ENCODE results near the gene PPCS. TPM values are rescaled to one million over a fixed set of nuclear protein-coding genes. Genes with fewer than 3 reads are reported as not detected.

Gene PPCS
- total and polyA plus RNA-seq, 2 of the 4 experiments (the other 2 are of a cell fraction) = 8.2 to 18.9 TPM

GRCh38 chr1:42423681-42424080 lies 32.7 kb upstream of the PPCS start:
- Histone ChIP-seq H2BK20ac (ENCODE audit: low read depth, low read length) (no peak overlapping the region), H2BK5ac (ENCODE audit: low read depth, low read length, poor library complexity, severe bottlenecking) (no peak overlapping the region), H3K4me3 (ENCODE audit: insufficient read depth, low read depth, low read length) (no peak overlapping the region), H3K23ac (ENCODE audit: low read depth, low read length) (no peak overlapping the region), H4K5ac (ENCODE audit: low read depth, low read length) (no peak overlapping the region), H3K36me3 (ENCODE audit: control insufficient read depth, insufficient read depth, low read length) (no peaks in the 10 kb centered on the region), H4K91ac (ENCODE audit: insufficient read depth, low read depth, low read length) (no peak overlapping the region), H3K56ac (ENCODE audit: extremely low read depth, insufficient read depth, low read length) (no peak overlapping the region), H3K27me3 (ENCODE audit: control insufficient read depth, insufficient read depth, low read length) (peaks cover 35% of the 10 kb centered on the region), H2AK9ac (replicated peaks; ENCODE audit: low read depth, low read length, poor library complexity) (no peak overlapping the region), H4K20me1 (ENCODE audit: insufficient read depth, low read length) (no peaks in the 10 kb centered on the region), H3K9me3 (ENCODE audit: control insufficient read depth, insufficient read depth, low read length) (no peaks in the 10 kb centered on the region), H2BK120ac (ENCODE audit: low read depth, low read length) (no peak overlapping the region), H3K9me1 (ENCODE audit: insufficient read depth, low read length) (no peaks in the 10 kb centered on the region), H2BK15ac (ENCODE audit: low read depth, low read length) (no peak overlapping the region), H3K79me1 (ENCODE audit: low read depth in 1 of 2, low read length in 2 of 2) (no peaks in the 10 kb centered on the region), H3K27ac (ENCODE audit: insufficient read depth, low read length) (no peak overlapping the region), H3K14ac (replicated peaks; ENCODE audit: low read depth, low read length) (no peak overlapping the region), H2AK5ac (ENCODE audit: low read depth, low read length) (no peak overlapping the region), H3K18ac (ENCODE audit: low read depth, low read length) (no peak overlapping the region), H3K4me2 (ENCODE audit: low read depth, low read length) (no peak overlapping the region), H3K4ac (ENCODE audit: low read depth, low read length) (no peak overlapping the region), H2AFZ (replicated peaks; ENCODE audit: low read length, poor library complexity) (no peak overlapping the region), H4K8ac (ENCODE audit: low read depth in 2 of 2, low read length in 2 of 2) (no peak overlapping the region), H3K9ac (ENCODE audit: low read depth, low read length) (no peak overlapping the region), H3K4me1 (ENCODE audit: control insufficient read depth, insufficient read depth, low read length) (peaks cover 3% of the 10 kb centered on the region; the same call in 1 of the 2 replicates)
- ATAC-seq (ENCODE audit: low read depth) (no peak), DNase-seq (no peak)
- 40% methylated on average over 1 of the region's 3 CpGs; no CpG with 5 or more reads in 1 of the 2 experiments for WGBS, 2 experiments (ENCODE audit: extremely low coverage in 2 of 2, insufficient read length in 1 of 2)
- in situ Hi-C loops (cut with MboI; ENCODE audit: low sequenced_read_pairs) (no loop called here), intact Hi-C loops (cut with micrococcal nuclease) (no loop called here), dilution Hi-C loops (cut with HindIII; ENCODE audit: low sequenced_read_pairs, unreplicated experiment) (no loop called here)
- ChIA-PET POLR2A (ENCODE audit: unreplicated experiment) (no interaction called here), CTCF (no interaction called here)
- TF ChIP-seq ELK1 (IDR thresholded peaks at IDR 0.05; ENCODE audit: borderline replicate concordance, low read depth, low read length) = no peak
- no peak for TF ChIP-seq SMC3 (IDR thresholded peaks at IDR 0.05; ENCODE audit: low read depth, low read length)
- TF ChIP-seq MXI1 (IDR thresholded peaks at IDR 0.05; ENCODE audit: borderline replicate concordance, low read depth, low read length) = no peak
- no peak for TF ChIP-seq POLR2A (IDR thresholded peaks at IDR 0.05; ENCODE audit: low read depth, low read length)
- TF ChIP-seq CHD1 (IDR thresholded peaks at IDR 0.05; ENCODE audit: low read depth, low read length) = no peak
- TF ChIP-seq CTCF (conservative IDR thresholded peaks at IDR 0.05; ENCODE audit: low read depth, low read length) = no peak
- TF ChIP-seq NFE2L2 (IDR thresholded peaks at IDR 0.05; ENCODE audit: low read depth, low read length) = no peak
- TF ChIP-seq FOS (IDR thresholded peaks at IDR 0.05; ENCODE audit: low read depth, low read length) = no peak
- no peak for TF ChIP-seq RFX5 (IDR thresholded peaks at IDR 0.05; ENCODE audit: low read depth, low read length)
- BruUV-seq (replicated peaks) = no TSS peak

Data from IMR-90 (cell line).